Muscle layer of colon (tissue), 2 donors: Measurements from ENCODE around the gene GPC2.
A peak's percentile ranks its signal among the peaks of the same experiment; 100 is the strongest.
"Not testable (repeated sequence)": the region's sequence is repeated elsewhere in the genome, so short reads cannot be mapped to it uniquely, and the experiment has no call there.

Experiments used
- H3K27ac ChIP-seq: one replicate; pipeline ENCODE4 v1.7.0; 2013; ENCODE audit warnings: low read depth, mild to moderate bottlenecking, low read length, moderate library complexity
- H3K27me3 ChIP-seq, 2 donors: one replicate each; pipeline ENCODE4 v1.7.0; 2013; ENCODE audit warnings: low read length in 2 of 2, mild to moderate bottlenecking in 2 of 2; ENCODE audit not compliant: insufficient read depth in 2 of 2, control insufficient read depth in 1 of 2
- H3K36me3 ChIP-seq: one replicate; pipeline ENCODE4 v1.7.0; 2013; ENCODE audit warnings: mild to moderate bottlenecking, low read length; ENCODE audit not compliant: insufficient read depth
- H3K4me1 ChIP-seq: one replicate; pipeline ENCODE4 v1.7.0; 2013; ENCODE audit warnings: mild to moderate bottlenecking, low read length; ENCODE audit not compliant: insufficient read depth
- H3K4me3 ChIP-seq, 2 donors: one replicate each; pipeline ENCODE4 v1.7.0; 2013; ENCODE audit warnings: low read length in 2 of 2, low read depth in 1 of 2, mild to moderate bottlenecking in 1 of 2, moderate library complexity in 1 of 2
- H3K9ac ChIP-seq: one replicate; pipeline ENCODE4 v1.7.0; 2013; ENCODE audit warnings: low read length
- H3K9me3 ChIP-seq: one replicate; pipeline ENCODE4 v1.7.0; 2013; ENCODE audit warnings: mild to moderate bottlenecking, low read length
- donor health status: abdominal sarcoma.
- donor health status: Adenocarcinoma of cecum.

The GPC2 gene

GRCh38 chr7:100155553-100156317 lies 21.4 kb downstream of the GPC2 start:
- Histone ChIP-seq H3K36me3 (peaks cover 28% of the 10 kb centered on the region), H3K27ac (no peak overlapping the region)

GRCh38 chr7:100154651-100155491 lies 22.3 kb downstream of the GPC2 start:
- H3K9me3 ChIP-seq = no peaks in the 10 kb centered on the region
- peaks cover 16% of the 10 kb centered on the region for H3K4me1 ChIP-seq
- H3K27ac ChIP-seq = no peak overlapping the region
- no peak overlapping the region for H3K9ac ChIP-seq
- H3K36me3 ChIP-seq = peaks cover 28% of the 10 kb centered on the region
- no peak overlapping the region for H3K4me3 ChIP-seq
- H3K27me3 ChIP-seq = no peaks in the 10 kb centered on the region

More at GRCh38 chr7:100155553-100156317, 21.4 kb downstream of the GPC2 start:
- Histone ChIP-seq H3K27me3 (no peaks in the 10 kb centered on the region), H3K4me1 (peaks cover 11% of the 10 kb centered on the region), H3K9ac (no peak overlapping the region), H3K4me3 (no peak overlapping the region), H3K9me3 (no peaks in the 10 kb centered on the region)

GRCh38 chr7:100153708-100154535 lies 23.3 kb downstream of the GPC2 start:
- Histone ChIP-seq H3K4me1 (peaks cover 18% of the 10 kb centered on the region), H3K27ac (no peak overlapping the region), H3K9ac (no peak overlapping the region), H3K4me3 (no peak overlapping the region), H3K36me3 (peaks cover 28% of the 10 kb centered on the region), H3K27me3 (no peaks in the 10 kb centered on the region), H3K9me3 (no peaks in the 10 kb centered on the region)

- no peaks in the 10 kb centered on the region for H3K9me3 ChIP-seq
- H3K4me1 ChIP-seq = peaks cover 16% of the 10 kb centered on the region
- H3K36me3 ChIP-seq = peaks cover 28% of the 10 kb centered on the region
- no peaks in the 10 kb centered on the region for H3K27me3 ChIP-seq
- no peak overlapping the region for H3K4me3 ChIP-seq
- no peak overlapping the region for H3K9ac ChIP-seq
- no peak overlapping the region for H3K27ac ChIP-seq
Observed at GRCh38 chr7:100152937-100153666, 24.1 kb downstream of the GPC2 start.

- no peaks in the 10 kb centered on the region for H3K9me3 ChIP-seq
- H3K27me3 ChIP-seq = no peaks in the 10 kb centered on the region
- no peak overlapping the region for H3K9ac ChIP-seq
- H3K4me3 ChIP-seq = no peak overlapping the region
- H3K27ac ChIP-seq = no peak overlapping the region
- peaks cover 11% of the 10 kb centered on the region for H3K4me1 ChIP-seq
- H3K36me3 ChIP-seq = peaks cover 28% of the 10 kb centered on the region
Observed at GRCh38 chr7:100152404-100152803, 24.8 kb downstream of the GPC2 start.

- Histone ChIP-seq H3K9ac (peak within 1 kb of the TSS; percentile 97), H3K27me3 (no peaks in the 10 kb centered on the region), H3K27ac (peak within 1 kb of the TSS; percentile 98), H3K4me1 (peaks cover 10% of the 10 kb centered on the region), H3K4me3 (peak within 1 kb of the TSS; percentile 99), H3K9me3 (no peaks in the 10 kb centered on the region), H3K36me3 (peaks cover 7% of the 10 kb centered on the region)
Observed at GRCh38 chr7:100148559-100149328, 28.4 kb downstream of the GPC2 start, which contains the start of gene LAMTOR4. TSS of gene LAMTOR4 (plus strand) at chr7:100148918. CDS start at chr7:100148973, 55 bp downstream.

GRCh38 chr7:100148225-100148558 lies 29.0 kb downstream of the GPC2 start:
- no peaks in the 10 kb centered on the region for H3K9me3 ChIP-seq
- peak overlapping the region; percentile 99 for H3K4me3 ChIP-seq
- no peaks in the 10 kb centered on the region for H3K27me3 ChIP-seq
- peak overlapping the region; percentile 98 for H3K27ac ChIP-seq
- H3K9ac ChIP-seq = peak overlapping the region; percentile 74
- peaks cover 1% of the 10 kb centered on the region for H3K36me3 ChIP-seq
- H3K4me1 ChIP-seq = peaks cover 10% of the 10 kb centered on the region

GRCh38 chr7:100147278-100147677 lies 29.9 kb downstream of the GPC2 start:
- no peaks in the 10 kb centered on the region for H3K36me3 ChIP-seq
- peaks cover 10% of the 10 kb centered on the region for H3K4me1 ChIP-seq
- H3K9me3 ChIP-seq = no peaks in the 10 kb centered on the region
- no peaks in the 10 kb centered on the region for H3K27me3 ChIP-seq
- H3K4me3 ChIP-seq = no peak overlapping the region
- no peak overlapping the region for H3K9ac ChIP-seq
- no peak overlapping the region for H3K27ac ChIP-seq

- H3K9ac ChIP-seq, H3K27ac ChIP-seq, H3K4me3 ChIP-seq, H3K27me3 ChIP-seq, H3K9me3 ChIP-seq, H3K36me3 ChIP-seq: not testable (repeated sequence)
- peaks cover 10% of the 10 kb centered on the region for H3K4me1 ChIP-seq
Observed at GRCh38 chr7:100146350-100146749, 30.8 kb downstream of the GPC2 start.

- H3K4me3 ChIP-seq = no peak overlapping the region
- no peaks in the 10 kb centered on the region for H3K9me3 ChIP-seq
- H3K27ac ChIP-seq = no peak overlapping the region
- no peaks in the 10 kb centered on the region for H3K4me1 ChIP-seq
- H3K9ac ChIP-seq = no peak overlapping the region
- no peaks in the 10 kb centered on the region for H3K27me3 ChIP-seq
- no peaks in the 10 kb centered on the region for H3K36me3 ChIP-seq
Observed at GRCh38 chr7:100142461-100142860, 34.7 kb downstream of the GPC2 start.
